Measurements from ENCODE around the gene STK10.

Gene STK10

DNA sequence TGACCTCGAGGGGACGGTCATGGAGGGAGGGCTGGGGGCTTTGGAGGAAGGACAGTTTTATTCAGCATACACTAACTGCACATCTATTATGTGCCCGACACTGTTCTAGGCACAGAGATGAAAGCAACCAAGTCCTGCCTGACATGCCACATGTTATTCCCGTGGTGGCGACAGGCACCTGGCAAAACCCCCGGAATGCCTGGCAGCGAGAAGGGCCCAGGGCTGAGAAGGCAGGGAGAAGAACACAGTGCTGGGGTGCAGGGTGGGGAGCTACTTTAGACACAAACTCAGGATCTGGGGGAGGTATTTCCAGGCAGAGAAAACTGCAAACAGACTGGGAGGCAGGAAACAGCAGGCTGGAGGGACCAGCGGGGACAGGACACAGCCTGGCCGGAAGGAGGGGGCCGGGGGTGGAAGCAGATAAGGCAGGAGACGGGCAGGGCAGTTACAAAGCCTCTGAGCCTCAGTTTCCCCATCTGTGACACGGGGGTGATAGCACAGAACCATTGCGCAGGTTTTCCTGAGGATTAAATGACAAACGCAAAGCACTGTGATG is 77.7 kb downstream of the STK10 start:
- TF ChIP-seq CTCF (IDR thresholded peaks at IDR 0.05; ENCODE audit: low read depth, low read length) = no peak
- no peak for TF ChIP-seq EZH2phosphoT487 (IDR thresholded peaks at IDR 0.05; ENCODE audit: low read depth)
- H3K27ac ChIP-seq (ENCODE audit: low read length) = peak overlapping the region; percentile 93
- H3K9ac ChIP-seq (ENCODE audit: low read length) = peak overlapping the region; percentile 81
- peak overlapping the region; percentile 86 for H3K4me2 ChIP-seq (ENCODE audit: low read length)
- H3K36me3 ChIP-seq (replicated peaks; ENCODE audit: low read depth, low read length) = peaks cover 28% of the 10 kb centered on the region
- no peaks in the 10 kb centered on the region for H4K20me1 ChIP-seq (ENCODE audit: insufficient read depth, low read length)
- H3K9me3 ChIP-seq (ENCODE audit: insufficient read depth, low read length) = no peaks in the 10 kb centered on the region
- no peaks in the 10 kb centered on the region for H3K27me3 ChIP-seq (ENCODE audit: low read depth, low read length)
- peaks cover 75% of the 10 kb centered on the region for H3K4me1 ChIP-seq (ENCODE audit: low read length)
- peak overlapping the region; percentile 63 for H3K4me3 ChIP-seq (ENCODE audit: low read length)
- no peak overlapping the region for H2AFZ ChIP-seq (ENCODE audit: low read depth, low read length)
- H3K79me2 ChIP-seq (ENCODE audit: low read length) = peaks cover 13% of the 10 kb centered on the region

DNA sequence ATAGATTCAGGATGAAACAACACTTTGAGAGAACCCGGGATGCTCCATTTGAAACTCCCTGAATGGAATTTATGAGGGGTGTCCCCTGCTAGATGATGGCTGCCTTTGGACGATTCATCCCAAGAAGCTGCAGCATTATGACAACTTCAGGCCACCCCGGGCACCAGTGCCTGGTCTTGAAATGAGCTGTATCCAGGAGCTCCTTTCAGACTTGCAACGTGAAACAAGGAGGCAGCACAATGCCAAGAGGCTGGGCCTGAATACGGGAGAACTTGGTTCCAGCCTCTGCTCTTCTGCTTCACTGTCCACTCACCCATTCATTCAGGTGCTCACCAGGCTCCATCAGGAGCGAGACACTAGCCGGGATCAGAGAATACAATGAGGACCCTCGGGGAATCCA is 78.3 kb downstream of the STK10 start:
- Histone ChIP-seq H3K27ac (ENCODE audit: low read length) (no peak overlapping the region), H3K9me3 (ENCODE audit: insufficient read depth, low read length) (no peaks in the 10 kb centered on the region), H3K79me2 (ENCODE audit: low read length) (peaks cover 13% of the 10 kb centered on the region), H3K27me3 (ENCODE audit: low read depth, low read length) (no peaks in the 10 kb centered on the region), H3K4me2 (ENCODE audit: low read length) (peak overlapping the region; percentile 86; the same call in 1 of the 2 replicates), H3K4me1 (ENCODE audit: low read length) (peaks cover 69% of the 10 kb centered on the region), H2AFZ (ENCODE audit: low read depth, low read length) (no peak overlapping the region), H3K36me3 (replicated peaks; ENCODE audit: low read depth, low read length) (peaks cover 25% of the 10 kb centered on the region), H4K20me1 (ENCODE audit: insufficient read depth, low read length) (no peaks in the 10 kb centered on the region), H3K4me3 (ENCODE audit: low read length) (no peak overlapping the region), H3K9ac (ENCODE audit: low read length) (no peak overlapping the region)
- TF ChIP-seq CTCF (IDR thresholded peaks at IDR 0.05; ENCODE audit: low read depth, low read length) (no peak), EZH2phosphoT487 (IDR thresholded peaks at IDR 0.05; ENCODE audit: low read depth) (no peak)

GRCh38 chr5:172107571-172107970 is 80.5 kb downstream of the STK10 start:
- H3K4me3 ChIP-seq (ENCODE audit: low read length) = peak overlapping the region; percentile 36; the same call in 1 of the 2 replicates
- H2AFZ ChIP-seq (ENCODE audit: low read depth, low read length) = no peak overlapping the region
- H3K9me3 ChIP-seq (ENCODE audit: insufficient read depth, low read length) = no peaks in the 10 kb centered on the region
- peak overlapping the region; percentile 53 for H3K4me2 ChIP-seq (ENCODE audit: low read length)
- no peaks in the 10 kb centered on the region for H3K27me3 ChIP-seq (ENCODE audit: low read depth, low read length)
- no peaks in the 10 kb centered on the region for H4K20me1 ChIP-seq (ENCODE audit: insufficient read depth, low read length)
- peaks cover 50% of the 10 kb centered on the region for H3K4me1 ChIP-seq (ENCODE audit: low read length)
- peak overlapping the region; percentile 11; the same call in 1 of the 2 replicates for H3K27ac ChIP-seq (ENCODE audit: low read length)
- H3K79me2 ChIP-seq (ENCODE audit: low read length) = peaks cover 13% of the 10 kb centered on the region
- TF ChIP-seq EZH2phosphoT487 (IDR thresholded peaks at IDR 0.05; ENCODE audit: low read depth) (no peak), CTCF (IDR thresholded peaks at IDR 0.05; ENCODE audit: low read depth, low read length) (no peak)
- H3K9ac ChIP-seq (ENCODE audit: low read length) = no peak overlapping the region
- H3K36me3 ChIP-seq (replicated peaks; ENCODE audit: low read depth, low read length) = peaks cover 30% of the 10 kb centered on the region

DNA sequence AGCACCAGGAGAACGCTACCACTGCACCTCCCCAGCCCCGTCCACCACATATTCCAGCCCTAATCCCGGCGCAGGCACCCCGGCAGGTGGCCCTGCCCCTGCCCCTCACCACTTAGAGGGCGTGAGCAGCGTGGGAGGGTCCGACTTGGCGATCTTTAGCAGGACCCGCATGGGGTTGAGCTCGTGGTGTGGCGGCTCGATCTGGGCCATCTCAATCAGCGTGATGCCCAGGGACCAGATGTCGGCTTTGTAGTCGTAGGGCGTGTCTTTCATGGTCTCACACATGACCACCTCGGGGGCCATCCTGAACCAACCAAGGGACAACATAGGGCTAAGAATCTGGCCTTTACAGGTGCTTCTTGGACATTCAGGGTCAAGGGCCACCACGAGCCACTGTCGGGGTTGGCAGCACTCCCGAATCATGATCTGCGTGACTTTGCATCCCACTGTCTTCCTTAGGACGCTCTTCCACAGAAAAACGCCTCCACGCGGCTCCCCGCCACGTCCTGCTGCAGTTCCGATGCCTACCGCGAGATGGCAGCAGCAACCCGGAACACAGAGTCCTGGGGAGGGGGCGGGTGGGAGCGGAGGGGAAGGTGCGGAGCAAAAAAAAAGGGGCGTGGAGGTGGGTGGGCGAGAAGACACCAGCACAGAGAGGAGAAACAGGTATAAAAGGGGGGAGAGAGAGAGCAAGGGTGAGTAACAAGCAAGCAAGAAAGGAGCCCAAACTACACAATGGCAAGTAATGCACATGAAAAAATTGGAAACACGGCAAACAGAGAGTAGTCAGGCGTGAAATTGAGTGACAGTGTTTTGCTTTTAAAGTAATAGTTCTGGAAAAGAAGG is 81.3 kb downstream of the STK10 start:
- H3K36me3 ChIP-seq (replicated peaks; ENCODE audit: low read depth, low read length) = peaks cover 37% of the 10 kb centered on the region
- peaks cover 42% of the 10 kb centered on the region for H3K4me1 ChIP-seq (ENCODE audit: low read length)
- H3K9ac ChIP-seq (ENCODE audit: low read length) = no peak overlapping the region
- H3K4me3 ChIP-seq (ENCODE audit: low read length) = peak overlapping the region; percentile 36
- H3K9me3 ChIP-seq (ENCODE audit: insufficient read depth, low read length) = no peaks in the 10 kb centered on the region
- peaks cover 13% of the 10 kb centered on the region for H3K79me2 ChIP-seq (ENCODE audit: low read length)
- no peaks in the 10 kb centered on the region for H3K27me3 ChIP-seq (ENCODE audit: low read depth, low read length)
- H4K20me1 ChIP-seq (ENCODE audit: insufficient read depth, low read length) = no peaks in the 10 kb centered on the region
- TF ChIP-seq CTCF (IDR thresholded peaks at IDR 0.05; ENCODE audit: low read depth, low read length) (peak; percentile 89), EZH2phosphoT487 (IDR thresholded peaks at IDR 0.05; ENCODE audit: low read depth) (no peak)
- no peak overlapping the region for H3K27ac ChIP-seq (ENCODE audit: low read length)
- no peak overlapping the region for H2AFZ ChIP-seq (ENCODE audit: low read depth, low read length)
- H3K4me2 ChIP-seq (ENCODE audit: low read length) = peak overlapping the region; percentile 53

Measured in OCI-LY3 (cell line).